K562 (cell line): ENCODE results near the gene SEC16A. TPM values are rescaled to one million over a fixed set of nuclear protein-coding genes. Genes with fewer than 3 reads are reported as not detected.

ENCODE experiments used
- ATAC-seq: fragments of 200-7000 bp; cut with Tn5 transposase; 3 replicates; pipeline ENCODE4 v1.9.1; 2020; ENCODE audit warnings: moderate library complexity
- BruUV-seq: library from RNA; stranded (reverse); fragments of 400-500 nt; replicated peaks from 2 replicates; lab custom pipeline; 2021; lab: Mats Ljungman, UMichigan
- CTCF ChIA-PET: fragments of 300-600 bp; formaldehyde crosslinking; extraction: SDS; loops from one replicate; lab custom pipeline; 2021; ENCODE audit warnings: low intra/inter-chr PET ratio; lab: Yijun Ruan, JAX
- POLR2A ChIA-PET: fragments of 300-600, 350-650 bp; sonication (Branson Sonifier 250); formaldehyde crosslinking; extraction: SDS; loops from one replicate; lab custom pipeline; 2021; ENCODE audit warnings: antibody characterized with exemption, inconsistent platforms; lab: Yijun Ruan, JAX
- DNase-seq, 4 experiments: peaks; one replicate each; pipeline versions ENCODE4 v3.0.0 to v3.0.0-alpha.2; 2011 to 2018; ENCODE audit warnings: low spot score in 3 of 4, mixed read lengths in 3 of 4; ENCODE audit errors: extremely low read depth in 1 of 4
- FAIRE-seq: peaks from 2 replicates; lab custom pipeline; 2011; peaks lifted over from hg19 to GRCh38; lab: Jason Lieb, UNC
- H2AFZ ChIP-seq: 2 replicates; pipeline ENCODE4 v1.6.0; 2011; ENCODE audit warnings: low read depth, low read length, control low read depth, inconsistent platforms
- H3K27ac ChIP-seq: fragments of 200-600 bp; 3 replicates; pipeline ENCODE4 v1.8.0; 2011; ENCODE audit warnings: low read depth, mild to moderate bottlenecking, control low read depth, inconsistent platforms, low read length, moderate library complexity, mixed read lengths; ENCODE audit errors: extremely low read depth
- H3K27me3 ChIP-seq, 2 experiments: fragments of 300-600 bp in 1 of 2; 2 replicates in 1 of 2; 3 replicates in 1 of 2; pipeline versions ENCODE4 v1.6.0 to v1.8.0; 2011; ENCODE audit warnings: inconsistent platforms in 2 of 2, low read length in 2 of 2, mild to moderate bottlenecking in 1 of 2, mixed read lengths in 1 of 2, moderate library complexity in 1 of 2; ENCODE audit not compliant: control insufficient read depth in 2 of 2, insufficient read depth in 2 of 2
- H3K36me3 ChIP-seq: fragments of 300-600 bp; 3 replicates; pipeline ENCODE4 v1.8.0; 2011; ENCODE audit warnings: mild to moderate bottlenecking, low read length, inconsistent platforms; ENCODE audit not compliant: control insufficient read depth, insufficient read depth
- H3K4me1 ChIP-seq, 2 experiments: fragments of 200-600 bp in 1 of 2; replicated peaks in 1 of 2; 2 replicates in 1 of 2; 3 replicates in 1 of 2; pipeline versions ENCODE4 v1.5.1 to v1.8.0; 2011; ENCODE audit warnings: inconsistent platforms in 2 of 2, low read length in 2 of 2, mild to moderate bottlenecking in 1 of 2, mixed read lengths in 1 of 2, moderate library complexity in 1 of 2; ENCODE audit not compliant: control insufficient read depth in 2 of 2, insufficient read depth in 2 of 2
- H3K4me2 ChIP-seq: 2 replicates; pipeline ENCODE4 v1.6.1; 2011; ENCODE audit warnings: low read length, control low read depth, inconsistent platforms, mixed read lengths; ENCODE audit not compliant: insufficient read depth
- H3K4me3 ChIP-seq: fragments of 200-600 bp; sonication (generic), shearing (Covaris generic); 2 replicates; pipeline ENCODE4 v1.5.1; 2016; ENCODE audit warnings: control low read depth, inconsistent platforms
- H3K79me2 ChIP-seq: fragments of 200-600 bp; 3 replicates; pipeline ENCODE4 v1.8.0; 2011; ENCODE audit warnings: low read length, inconsistent platforms; ENCODE audit not compliant: control insufficient read depth, insufficient read depth
- H3K9ac ChIP-seq, 2 experiments: 2 replicates each; pipeline versions ENCODE4 v1.6.0 to v1.6.1; 2011; ENCODE audit warnings: low read depth in 2 of 2, low read length in 2 of 2, control low read depth in 1 of 2, inconsistent platforms in 1 of 2, mild to moderate bottlenecking in 1 of 2, mixed read lengths in 1 of 2; ENCODE audit not compliant: insufficient read depth in 1 of 2
- H3K9me1 ChIP-seq: one replicate; pipeline ENCODE4 v1.6.0; 2011; ENCODE audit warnings: inconsistent platforms, mild to moderate bottlenecking, low read length, moderate library complexity; ENCODE audit not compliant: control insufficient read depth, insufficient read depth
- H3K9me3 ChIP-seq: replicated peaks from 2 replicates; pipeline ENCODE4 v1.5.1; 2011; ENCODE audit warnings: low read depth, low read length, inconsistent platforms; ENCODE audit not compliant: control insufficient read depth, insufficient read depth
- H4K20me1 ChIP-seq: replicated peaks from 2 replicates; pipeline ENCODE4 v1.6.1; 2011; ENCODE audit warnings: low read length, inconsistent platforms, mixed read lengths; ENCODE audit not compliant: control insufficient read depth, insufficient read depth
- ATF7 ChIP-seq: fragments of 450-650 bp; IDR thresholded peaks from 2 replicates; pipeline ENCODE4 v1.7.1; 2014; ENCODE audit warnings: mild to moderate bottlenecking, moderate library complexity
- MBD2 ChIP-seq: sonication (generic); IDR thresholded peaks from 2 replicates; pipeline ENCODE4 v1.6.1; 2016; ENCODE audit warnings: low read depth, borderline replicate concordance
- NR4A1 ChIP-seq, 2 experiments: fragments of 250-450 bp in 1 of 2; fragments of 450-650 bp in 1 of 2; sonication (Bioruptor Pico) in 1 of 2; IDR thresholded peaks; 2 replicates each; pipeline versions ENCODE4 v1.4.0 to v1.6.1; 2016 to 2020; ENCODE audit warnings: mild to moderate bottlenecking in 2 of 2, missing compliant biosample characterization in 1 of 2, missing genetic modification characterization in 1 of 2, moderate library complexity in 1 of 2
- SPI1 ChIP-seq: IDR thresholded peaks from 2 replicates; pipeline ENCODE4 v1.6.1; 2011; ENCODE audit warnings: low read depth, low read length, control low read depth, borderline replicate concordance
- ZNF263 ChIP-seq: sonication (generic); formaldehyde crosslinking; IDR thresholded peaks from 2 replicates; pipeline ENCODE4 v1.8.0; 2022; ENCODE audit warnings: mild to moderate bottlenecking, missing genetic modification reagents, borderline replicate concordance
- ZNF644 ChIP-seq: fragments of 200-800 bp; sonication (Bioruptor generic); IDR thresholded peaks from 2 replicates; pipeline ENCODE4 v1.6.1; 2016; ENCODE audit warnings: low read depth, missing genetic modification characterization, missing compliant biosample characterization
- WGBS: fragments of 100-300 bp; shearing (Covaris generic); methylation state at CpG from one replicate; pipeline ENCODE4 v1.1.6; 2016; ENCODE audit warnings: low coverage, mixed read lengths; ENCODE audit not compliant: insufficient coverage; ENCODE audit errors: missing lambda C conversion rate; 5-methylcytosine and 5-hydroxymethylcytosine counted together
- in situ Hi-C: fragments of 300-500 bp; cut with MboI; formaldehyde crosslinking; loops from 4 replicates; pipeline ENCODE4 v1.15.0; 2018; ENCODE audit warnings: inconsistent platforms, mixed read lengths
- intact Hi-C: fragments of 100-400 bp; cut with micrococcal nuclease; formaldehyde crosslinking; loops from 2 replicates; pipeline ENCODE4 v1.14.2; 2022
- polyA plus RNA-seq, 8 experiments: library from polyadenylated mRNA; depleted of rRNA in 4 of 8; stranded (reverse) in 5 of 8; unstranded in 3 of 8; fragments of >200 nt; fragmentation: Nextera tagmentation in 2 of 8; fragmentation: Illumina TruSeq in 1 of 8; extraction: Ambion mirVana in 2 of 8; extraction: Trizol in 1 of 8; gene quantifications; 2 replicates each; pipeline versions ENCODE4 v1.2.1 to v1.2.3, GENCODE V29; 2011 to 2014; ENCODE audit warnings: inconsistent platforms in 1 of 8, missing spikeins in 1 of 8
- total RNA-seq, 7 experiments: library from RNA; depleted of rRNA in 6 of 7; stranded (reverse); fragments of >200 nt in 6 of 7; fragmentation: Illumina TruSeq in 2 of 7; extraction: Trizol in 2 of 7; gene quantifications; 2 replicates each; pipeline versions ENCODE4 v1.2.1 to v1.2.3, GENCODE V29; 2011 to 2021; ENCODE audit warnings: low replicate concordance in 1 of 7

Gene SEC16A
- total and polyA plus RNA-seq, 9 of the 15 experiments (the other 6 are each of a cell fraction or from before 2014, with no cell fraction given), result 8.3 to 62.8 (median 14.0) TPM

DNA sequence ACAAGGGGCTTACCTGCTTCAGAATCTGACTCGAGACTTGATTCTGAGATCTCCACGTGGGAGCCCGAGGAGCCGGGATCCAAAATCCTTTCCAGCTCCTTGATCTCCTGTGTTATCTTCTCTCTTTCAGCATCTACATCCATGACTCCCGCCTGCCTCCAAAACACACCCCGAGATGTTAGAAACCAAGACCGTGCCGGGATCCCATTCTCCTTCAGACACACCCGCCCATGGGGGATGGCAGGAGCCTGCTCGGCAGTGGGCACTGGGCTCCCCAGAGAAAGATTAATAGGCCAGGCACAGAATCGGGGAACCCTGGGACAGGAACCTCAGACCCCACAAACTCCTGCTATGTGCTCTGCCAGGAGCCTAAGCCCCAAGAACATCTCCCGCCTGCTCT is 84.6 kb downstream of the SEC16A start (continued):
- no peak for TF ChIP-seq NR4A1 (CRISPR knock-in tag; IDR thresholded peaks at IDR 0.05)
- no peak for TF ChIP-seq NR4A1 (tag; IDR thresholded peaks at IDR 0.05)
- TF ChIP-seq SPI1, result no peak
- TF ChIP-seq ZNF644 (tag), result no peak
- TF ChIP-seq ATF7, result no peak

- FAIRE-seq, result no peak
- POLR2A ChIA-PET, result no interaction called here
- Histone ChIP-seq H3K4me3 (no peak overlapping the region), H3K27me3 (no peaks in the 10 kb centered on the region), H4K20me1 (no peaks in the 10 kb centered on the region; the same call in 1 of the 2 replicates)
- TF ChIP-seq MBD2, result no peak
- peak; percentile 69; the same call in 1 of the 2 replicates for TF ChIP-seq ZNF263 (CRISPR knock-in tag)
- TF ChIP-seq, all 486 proteins: peak for 1
- intact Hi-C loops (no loop called here), in situ Hi-C loops (no loop called here)
- no TSS peak for BruUV-seq
- no peak overlapping the region for H3K4me2 ChIP-seq
- ATAC-seq, result no peak
- CTCF ChIA-PET, result no interaction called here
- peaks cover 7 to 43% of the 10 kb centered on the region in 2 experiments; a peak in 4 of 5 replicates for H3K4me1 ChIP-seq
- DNase-seq, result no peak
- WGBS, result no CpG with 5 or more reads among the region's 6 CpGs
- H2AFZ ChIP-seq, result no peak overlapping the region
- peaks cover 28% of the 10 kb centered on the region for H3K79me2 ChIP-seq
- no peaks in the 10 kb centered on the region for H3K9me3 ChIP-seq
- H3K9me1 ChIP-seq, result no peaks in the 10 kb centered on the region
- no peak overlapping the region for H3K9ac ChIP-seq
- H3K36me3 ChIP-seq, result peaks cover 76% of the 10 kb centered on the region
- no peak overlapping the region for H3K27ac ChIP-seq
Observed at GRCh38 chr9:136397643-136398042, 85.2 kb downstream of the SEC16A start.
